ENCODE data around the gene RPAIN. TPM values are rescaled to one million over a fixed set of nuclear protein-coding genes. Genes with fewer than 3 reads are reported as not detected.

Gene RPAIN
- total and polyA plus RNA-seq, 2 of the 13 experiments (the other 11 are each of a cell fraction or from before 2014, with no cell fraction given): 42.1 to 58.5 TPM

DNA sequence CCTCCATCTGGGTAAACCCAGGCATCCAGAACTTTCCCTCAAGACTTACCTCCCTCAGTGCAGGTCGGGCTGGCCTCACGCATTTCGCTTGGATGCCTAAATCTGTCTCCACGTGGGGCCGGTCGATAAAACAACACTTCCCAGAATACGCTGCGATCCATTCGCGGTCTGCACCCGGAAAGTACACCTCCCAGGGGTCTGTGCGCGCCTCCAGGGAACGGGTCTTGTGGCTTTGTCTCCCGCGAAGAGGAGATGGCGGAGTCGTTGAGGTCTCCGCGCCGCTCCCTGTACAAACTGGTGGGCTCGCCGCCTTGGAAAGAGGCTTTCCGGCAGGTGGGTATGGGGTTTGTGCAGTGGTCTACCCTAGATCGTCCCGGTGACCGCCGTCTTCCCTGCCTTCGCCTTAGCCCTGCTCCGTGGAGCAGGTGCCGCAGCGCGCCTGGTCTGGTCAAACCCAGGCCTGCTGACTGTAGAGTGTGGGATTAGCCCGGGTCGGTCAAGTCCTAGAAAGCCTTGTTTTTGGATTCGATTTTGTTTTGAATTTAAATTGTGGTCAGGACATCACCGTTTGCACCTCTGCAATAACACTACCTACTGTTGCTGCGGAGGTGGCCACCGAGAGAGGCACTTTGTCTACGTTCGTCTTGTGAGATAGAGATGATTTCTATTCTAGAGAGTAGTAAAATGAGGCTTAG lies at the start of gene RPAIN (continued):
- TF ChIP-seq, protein P1, sequence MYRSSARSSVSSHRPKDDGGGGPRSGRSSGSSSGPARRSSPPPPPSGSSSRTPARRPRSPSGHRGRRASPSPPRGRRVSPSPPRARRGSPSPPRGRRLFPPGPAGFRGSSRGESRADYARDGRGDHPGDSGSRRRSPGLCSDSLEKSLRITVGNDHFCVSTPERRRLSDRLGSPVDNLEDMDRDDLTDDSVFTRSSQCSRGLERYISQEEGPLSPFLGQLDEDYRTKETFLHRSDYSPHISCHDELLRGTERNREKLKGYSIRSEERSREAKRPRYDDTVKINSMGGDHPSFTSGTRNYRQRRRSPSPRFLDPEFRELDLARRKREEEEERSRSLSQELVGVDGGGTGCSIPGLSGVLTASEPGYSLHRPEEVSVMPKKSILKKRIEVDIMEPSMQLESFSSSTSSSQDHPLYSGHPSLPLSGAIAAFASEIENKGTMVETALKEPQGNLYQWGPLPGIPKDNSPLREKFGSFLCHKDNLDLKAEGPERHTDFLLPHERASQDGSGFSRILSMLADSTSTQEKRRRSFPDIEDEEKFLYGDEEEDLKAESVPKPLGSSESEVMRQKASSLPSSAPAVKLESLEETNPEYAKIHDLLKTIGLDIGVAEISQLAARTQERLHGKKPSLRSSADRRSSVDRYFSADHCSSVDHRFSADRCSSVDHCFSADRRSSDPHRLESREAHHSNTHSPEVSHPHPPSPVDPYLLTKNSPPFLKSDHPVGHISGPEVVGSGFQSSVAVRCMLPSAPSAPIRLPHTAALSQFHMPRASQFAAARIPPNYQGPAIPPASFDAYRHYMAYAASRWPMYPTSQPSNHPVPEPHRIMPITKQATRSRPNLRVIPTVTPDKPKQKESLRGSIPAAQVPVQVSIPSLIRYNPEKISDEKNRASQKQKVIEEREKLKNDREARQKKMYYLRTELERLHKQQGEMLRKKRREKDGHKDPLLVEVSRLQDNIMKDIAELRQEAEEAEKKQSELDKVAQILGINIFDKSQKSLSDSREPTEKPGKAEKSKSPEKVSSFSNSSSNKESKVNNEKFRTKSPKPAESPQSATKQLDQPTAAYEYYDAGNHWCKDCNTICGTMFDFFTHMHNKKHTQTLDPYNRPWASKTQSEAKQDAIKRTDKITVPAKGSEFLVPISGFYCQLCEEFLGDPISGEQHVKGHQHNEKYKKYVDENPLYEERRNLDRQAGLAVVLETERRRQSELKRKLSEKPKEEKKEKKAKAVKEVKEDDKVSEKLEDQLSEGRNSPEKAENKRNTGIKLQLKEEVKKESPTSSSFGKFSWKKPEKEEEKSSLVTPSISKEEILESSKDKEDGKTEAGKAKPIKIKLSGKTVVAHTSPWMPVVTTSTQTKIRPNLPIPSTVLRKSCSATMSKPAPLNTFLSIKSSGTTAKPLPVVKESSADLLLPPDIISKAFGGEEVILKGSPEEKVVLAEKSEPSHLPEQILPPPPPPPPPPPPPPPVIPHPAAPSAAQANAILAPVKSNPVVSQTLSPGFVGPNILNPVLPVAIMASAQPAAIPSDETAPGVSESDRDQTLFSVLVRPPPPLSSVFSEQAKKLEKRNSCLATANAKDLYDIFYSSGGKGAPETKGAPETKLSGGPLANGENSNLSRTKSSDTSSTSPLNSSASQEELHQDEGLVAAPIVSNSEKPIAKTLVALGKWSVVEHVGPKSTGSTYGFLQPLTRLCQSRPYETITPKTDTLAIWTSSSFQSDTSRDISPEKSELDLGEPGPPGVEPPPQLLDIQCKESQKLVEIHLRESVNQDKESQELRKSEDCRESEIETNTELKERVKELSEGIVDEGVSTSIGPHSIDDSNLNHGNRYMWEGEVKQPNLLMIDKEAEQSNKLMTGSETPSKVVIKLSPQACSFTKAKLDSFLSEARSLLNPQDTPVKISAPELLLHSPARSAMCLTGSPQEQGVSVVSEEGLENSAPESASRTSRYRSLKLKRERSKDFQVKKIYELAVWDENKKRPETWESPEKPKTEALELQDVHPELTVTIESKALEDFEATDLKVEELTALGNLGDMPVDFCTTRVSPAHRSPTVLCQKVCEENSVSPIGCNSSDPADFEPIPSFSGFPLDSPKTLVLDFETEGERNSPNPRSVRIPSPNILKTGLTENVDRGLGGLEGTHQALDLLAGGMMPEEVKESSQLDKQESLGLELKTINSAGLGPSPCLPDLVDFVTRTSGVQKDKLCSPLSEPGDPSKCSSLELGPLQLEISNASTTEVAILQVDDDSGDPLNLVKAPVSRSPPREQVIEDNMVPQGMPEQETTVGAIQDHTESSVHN (CRISPR knock-in tag; IDR thresholded peaks at IDR 0.05): no peak
- TF ChIP-seq ARNT (IDR thresholded peaks at IDR 0.05): no peak
- TF ChIP-seq, protein P2, sequence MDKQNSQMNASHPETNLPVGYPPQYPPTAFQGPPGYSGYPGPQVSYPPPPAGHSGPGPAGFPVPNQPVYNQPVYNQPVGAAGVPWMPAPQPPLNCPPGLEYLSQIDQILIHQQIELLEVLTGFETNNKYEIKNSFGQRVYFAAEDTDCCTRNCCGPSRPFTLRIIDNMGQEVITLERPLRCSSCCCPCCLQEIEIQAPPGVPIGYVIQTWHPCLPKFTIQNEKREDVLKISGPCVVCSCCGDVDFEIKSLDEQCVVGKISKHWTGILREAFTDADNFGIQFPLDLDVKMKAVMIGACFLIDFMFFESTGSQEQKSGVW (CRISPR knock-in tag; IDR thresholded peaks at IDR 0.05; ENCODE audit: borderline replicate concordance): no peak
- peak; percentile 47; the same call in 1 of the 2 replicates for TF ChIP-seq ARNTL (CRISPR knock-in tag; IDR thresholded peaks at IDR 0.05)
- TF ChIP-seq ERF (CRISPR knock-in tag; IDR thresholded peaks at IDR 0.05): 0 out of 2 replicates have a peak, but pooled peaks have one; percentile 51
- TF ChIP-seq, protein P3, sequence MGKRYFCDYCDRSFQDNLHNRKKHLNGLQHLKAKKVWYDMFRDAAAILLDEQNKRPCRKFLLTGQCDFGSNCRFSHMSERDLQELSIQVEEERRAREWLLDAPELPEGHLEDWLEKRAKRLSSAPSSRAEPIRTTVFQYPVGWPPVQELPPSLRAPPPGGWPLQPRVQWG (CRISPR knock-in tag; IDR thresholded peaks at IDR 0.05; ENCODE audit: borderline replicate concordance, low read depth): 0 out of 2 replicates have a peak, but pooled peaks have one; percentile 40
- TF ChIP-seq, protein P4, sequence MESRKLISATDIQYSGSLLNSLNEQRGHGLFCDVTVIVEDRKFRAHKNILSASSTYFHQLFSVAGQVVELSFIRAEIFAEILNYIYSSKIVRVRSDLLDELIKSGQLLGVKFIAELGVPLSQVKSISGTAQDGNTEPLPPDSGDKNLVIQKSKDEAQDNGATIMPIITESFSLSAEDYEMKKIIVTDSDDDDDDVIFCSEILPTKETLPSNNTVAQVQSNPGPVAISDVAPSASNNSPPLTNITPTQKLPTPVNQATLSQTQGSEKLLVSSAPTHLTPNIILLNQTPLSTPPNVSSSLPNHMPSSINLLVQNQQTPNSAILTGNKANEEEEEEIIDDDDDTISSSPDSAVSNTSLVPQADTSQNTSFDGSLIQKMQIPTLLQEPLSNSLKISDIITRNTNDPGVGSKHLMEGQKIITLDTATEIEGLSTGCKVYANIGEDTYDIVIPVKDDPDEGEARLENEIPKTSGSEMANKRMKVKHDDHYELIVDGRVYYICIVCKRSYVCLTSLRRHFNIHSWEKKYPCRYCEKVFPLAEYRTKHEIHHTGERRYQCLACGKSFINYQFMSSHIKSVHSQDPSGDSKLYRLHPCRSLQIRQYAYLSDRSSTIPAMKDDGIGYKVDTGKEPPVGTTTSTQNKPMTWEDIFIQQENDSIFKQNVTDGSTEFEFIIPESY (CRISPR knock-in tag; IDR thresholded peaks at IDR 0.05): peak; percentile 26
- no peak for TF ChIP-seq ZNF329 (CRISPR knock-in tag; IDR thresholded peaks at IDR 0.05; ENCODE audit: low read depth)
- TF ChIP-seq, protein P5, sequence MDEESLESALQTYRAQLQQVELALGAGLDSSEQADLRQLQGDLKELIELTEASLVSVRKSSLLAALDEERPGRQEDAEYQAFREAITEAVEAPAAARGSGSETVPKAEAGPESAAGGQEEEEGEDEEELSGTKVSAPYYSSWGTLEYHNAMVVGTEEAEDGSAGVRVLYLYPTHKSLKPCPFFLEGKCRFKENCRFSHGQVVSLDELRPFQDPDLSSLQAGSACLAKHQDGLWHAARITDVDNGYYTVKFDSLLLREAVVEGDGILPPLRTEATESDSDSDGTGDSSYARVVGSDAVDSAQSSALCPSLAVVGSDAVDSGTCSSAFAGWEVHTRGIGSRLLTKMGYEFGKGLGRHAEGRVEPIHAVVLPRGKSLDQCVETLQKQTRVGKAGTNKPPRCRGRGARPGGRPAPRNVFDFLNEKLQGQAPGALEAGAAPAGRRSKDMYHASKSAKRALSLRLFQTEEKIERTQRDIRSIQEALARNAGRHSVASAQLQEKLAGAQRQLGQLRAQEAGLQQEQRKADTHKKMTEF (CRISPR knock-in tag; IDR thresholded peaks at IDR 0.05): peak; percentile 59; the same call in 1 of the 2 replicates
- TF ChIP-seq, protein P6, sequence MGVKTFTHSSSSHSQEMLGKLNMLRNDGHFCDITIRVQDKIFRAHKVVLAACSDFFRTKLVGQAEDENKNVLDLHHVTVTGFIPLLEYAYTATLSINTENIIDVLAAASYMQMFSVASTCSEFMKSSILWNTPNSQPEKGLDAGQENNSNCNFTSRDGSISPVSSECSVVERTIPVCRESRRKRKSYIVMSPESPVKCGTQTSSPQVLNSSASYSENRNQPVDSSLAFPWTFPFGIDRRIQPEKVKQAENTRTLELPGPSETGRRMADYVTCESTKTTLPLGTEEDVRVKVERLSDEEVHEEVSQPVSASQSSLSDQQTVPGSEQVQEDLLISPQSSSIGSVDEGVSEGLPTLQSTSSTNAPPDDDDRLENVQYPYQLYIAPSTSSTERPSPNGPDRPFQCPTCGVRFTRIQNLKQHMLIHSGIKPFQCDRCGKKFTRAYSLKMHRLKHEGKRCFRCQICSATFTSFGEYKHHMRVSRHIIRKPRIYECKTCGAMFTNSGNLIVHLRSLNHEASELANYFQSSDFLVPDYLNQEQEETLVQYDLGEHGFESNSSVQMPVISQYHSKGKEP (CRISPR knock-in tag; IDR thresholded peaks at IDR 0.05): no peak
- TF ChIP-seq, protein P7, sequence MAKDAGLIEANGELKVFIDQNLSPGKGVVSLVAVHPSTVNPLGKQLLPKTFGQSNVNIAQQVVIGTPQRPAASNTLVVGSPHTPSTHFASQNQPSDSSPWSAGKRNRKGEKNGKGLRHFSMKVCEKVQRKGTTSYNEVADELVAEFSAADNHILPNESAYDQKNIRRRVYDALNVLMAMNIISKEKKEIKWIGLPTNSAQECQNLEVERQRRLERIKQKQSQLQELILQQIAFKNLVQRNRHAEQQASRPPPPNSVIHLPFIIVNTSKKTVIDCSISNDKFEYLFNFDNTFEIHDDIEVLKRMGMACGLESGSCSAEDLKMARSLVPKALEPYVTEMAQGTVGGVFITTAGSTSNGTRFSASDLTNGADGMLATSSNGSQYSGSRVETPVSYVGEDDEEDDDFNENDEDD (CRISPR knock-in tag; IDR thresholded peaks at IDR 0.05; ENCODE audit: borderline replicate concordance): no peak
- TF ChIP-seq RAD21 (CRISPR knock-in tag; IDR thresholded peaks at IDR 0.05): no peak
